ENCODE data around the gene HMGCS2.

- TF ChIP-seq CTCF (conservative IDR thresholded peaks at IDR 0.05; ENCODE audit: low read length): no peak
- TF ChIP-seq EZH2phosphoT487 (IDR thresholded peaks at IDR 0.05; ENCODE audit: borderline replicate concordance, low read depth, low read length): no peak
These were observed 67.0 kb downstream of the HMGCS2 start for GRCh38 chr1:119701659-119702058.

Measured in OCI-LY7 (cell line).